HCT116 (cell line): ENCODE results near the gene BARX1. TPM values are rescaled to one million over a fixed set of nuclear protein-coding genes. Genes with fewer than 3 reads are reported as not detected.

ENCODE experiments used
- ATAC-seq: fragments of 200-7000 bp; cut with Tn5 transposase; 2 replicates; pipeline ENCODE4 v1.9.1; 2020; ENCODE audit warnings: mild to moderate bottlenecking, moderate library complexity
- BruUV-seq: library from RNA; stranded (reverse); fragments of 400-500 nt; replicated peaks from 2 replicates; lab custom pipeline; 2021; lab: Mats Ljungman, UMichigan
- CTCF ChIA-PET: fragments of 300-600 bp; sonication (Branson Sonifier 250); formaldehyde crosslinking; loops from one replicate; lab custom pipeline; 2021; ENCODE audit warnings: antibody characterized with exemption; lab: Charles Lee
- POLR2A ChIA-PET: fragments of 300-600, 350-600 bp; sonication (Branson Sonifier 250); formaldehyde crosslinking; loops from one replicate; lab custom pipeline; 2021; ENCODE audit warnings: antibody characterized with exemption; lab: Charles Lee
- RAD21 ChIA-PET, 2 experiments: fragments of 300-600 bp; sonication (Branson Sonifier 250); formaldehyde crosslinking; loops; one replicate each; lab custom pipeline; 2023; ENCODE audit warnings: low total read pairs in 2 of 2; ENCODE audit not compliant: uncharacterized antibody in 2 of 2, unreplicated experiment in 2 of 2, low non-redundant PET in 1 of 2; lab: Charles Lee
- DNase-seq: peaks from one replicate; pipeline ENCODE4 v3.0.0-alpha.2; 2010; ENCODE audit warnings: low read depth, low spot score
- H2AFZ ChIP-seq: fragments of 200-600 bp; shearing (Covaris generic), sonication (generic); 2 replicates; pipeline ENCODE4 v1.6.1; 2017; ENCODE audit warnings: low read depth, mixed run types, mixed read lengths, antibody characterized with exemption, low read length; ENCODE audit not compliant: poor library complexity, severe bottlenecking
- H3K27ac ChIP-seq: 2 replicates; pipeline ENCODE4 v1.5.1; 2012; ENCODE audit warnings: low read depth, low read length
- H3K27me3 ChIP-seq: fragments of 200-600 bp; sonication (generic); 2 replicates; pipeline ENCODE4 v1.6.1; 2016; ENCODE audit warnings: mixed run types, low read length, mixed read lengths; ENCODE audit not compliant: insufficient read depth
- H3K36me3 ChIP-seq, 2 experiments: fragments of 200-500 bp in 1 of 2; fragments of 200-600 bp in 1 of 2; sonication (Bioruptor generic) in 1 of 2; sonication (generic) in 1 of 2; 2 replicates each; pipeline versions ENCODE4 v1.5.1 to v1.6.1; 2014 to 2016; ENCODE audit warnings: low read length in 2 of 2, inconsistent platforms in 1 of 2, mixed read lengths in 1 of 2, mixed run types in 1 of 2; ENCODE audit not compliant: insufficient read depth in 2 of 2, control insufficient read depth in 1 of 2
- H3K4me1 ChIP-seq, 2 experiments: fragments of 200-600 bp in 1 of 2; sonication (generic) in 1 of 2; 2 replicates each; pipeline versions ENCODE4 v1.5.1 to v1.6.1; 2012 to 2017; ENCODE audit warnings: low read length in 2 of 2, inconsistent platforms in 1 of 2, mild to moderate bottlenecking in 1 of 2, mixed read lengths in 1 of 2, mixed run types in 1 of 2, moderate library complexity in 1 of 2; ENCODE audit not compliant: insufficient read depth in 2 of 2, control insufficient read depth in 1 of 2
- H3K4me2 ChIP-seq: fragments of 200-600 bp; sonication (generic); 2 replicates; pipeline ENCODE4 v1.6.1; 2017; ENCODE audit warnings: mixed run types, low read length, mixed read lengths
- H3K4me3 ChIP-seq, 2 experiments: fragments of 200-600 bp in 1 of 2; sonication (generic) in 1 of 2; replicated peaks in 1 of 2; 2 replicates each; pipeline ENCODE4 v1.5.1; 2011 to 2016; ENCODE audit warnings: low read length in 2 of 2, control low read depth in 1 of 2, low read depth in 1 of 2, mild to moderate bottlenecking in 1 of 2, mixed read lengths in 1 of 2, mixed run types in 1 of 2
- H3K79me2 ChIP-seq: fragments of 200-600 bp; sonication (generic); 2 replicates; pipeline ENCODE4 v1.6.1; 2017; ENCODE audit warnings: mild to moderate bottlenecking, mixed run types, low read length, moderate library complexity, mixed read lengths; ENCODE audit not compliant: insufficient read depth
- H3K9ac ChIP-seq: fragments of 200-600 bp; sonication (generic); 2 replicates; pipeline ENCODE4 v1.6.1; 2016; ENCODE audit warnings: low read length, mixed read lengths
- H3K9me2 ChIP-seq: fragments of 200-600 bp; sonication (generic), shearing (Covaris generic); 2 replicates; pipeline ENCODE4 v1.6.1; 2017; ENCODE audit warnings: mixed run types, mild to moderate bottlenecking, moderate library complexity; ENCODE audit not compliant: insufficient read depth
- H3K9me3 ChIP-seq, 2 experiments: fragments of 200-500 bp in 1 of 2; fragments of 200-600 bp in 1 of 2; sonication (Bioruptor generic) in 1 of 2; sonication (generic) in 1 of 2; 2 replicates each; pipeline ENCODE4 v1.6.1; 2014 to 2017; ENCODE audit warnings: low read length in 2 of 2, mixed read lengths in 2 of 2, inconsistent platforms in 1 of 2, low read depth in 1 of 2, mild to moderate bottlenecking in 1 of 2, mixed run types in 1 of 2, moderate library complexity in 1 of 2; ENCODE audit not compliant: control insufficient read depth in 1 of 2, insufficient read depth in 1 of 2
- H4K20me1 ChIP-seq: fragments of 200-600 bp; sonication (generic), shearing (Covaris generic); 2 replicates; pipeline ENCODE4 v1.6.1; 2017; ENCODE audit warnings: mixed run types, mild to moderate bottlenecking, moderate library complexity; ENCODE audit not compliant: insufficient read depth
- CBX3 ChIP-seq: IDR thresholded peaks from 2 replicates; pipeline ENCODE4 v1.6.1; 2012; ENCODE audit warnings: low read depth
- CEBPB ChIP-seq: IDR thresholded peaks from 2 replicates; pipeline ENCODE4 v1.6.1; 2012; ENCODE audit warnings: low read depth
- EZH2 ChIP-seq: fragments of 200-600 bp; sonication (generic); IDR thresholded peaks from 2 replicates; pipeline ENCODE4 v1.6.1; 2017; ENCODE audit warnings: antibody characterized with exemption, mixed run types
- FOSL1 ChIP-seq: IDR thresholded peaks from 2 replicates; pipeline ENCODE4 v1.6.1; 2012; ENCODE audit warnings: low read depth
- POLR2A ChIP-seq: IDR thresholded peaks from 2 replicates; pipeline ENCODE4 v1.7.0; 2011; ENCODE audit warnings: borderline replicate concordance; ENCODE audit not compliant: insufficient read depth, insufficient read length; ENCODE audit errors: extremely low read depth
- POLR2AphosphoS5 ChIP-seq: IDR thresholded peaks from 2 replicates; pipeline ENCODE4 v1.6.1; 2011; ENCODE audit warnings: mild to moderate bottlenecking, low read depth, low read length, moderate library complexity
- RAD21 ChIP-seq: IDR thresholded peaks from 2 replicates; pipeline ENCODE4 v1.6.1; 2012; ENCODE audit warnings: low read depth, mild to moderate bottlenecking
- YY1 ChIP-seq: IDR thresholded peaks from 2 replicates; pipeline ENCODE4 v1.6.1; 2011; ENCODE audit warnings: low read length, low read depth, moderate library complexity, mild to moderate bottlenecking; ENCODE audit not compliant: insufficient replicate concordance; ENCODE audit errors: extremely low read depth
- ZFX ChIP-seq: fragments of 450-650 bp; IDR thresholded peaks from 2 replicates; pipeline ENCODE4 v1.6.1; 2017
- intact Hi-C: fragments of 100-400 bp; cut with micrococcal nuclease; formaldehyde crosslinking; loops from 2 replicates; pipeline ENCODE4 v1.10.0; 2022
- total RNA-seq: library from RNA; stranded (reverse); gene quantifications from one replicate; pipeline ENCODE4 v1.2.1, GENCODE V29; 2021; ENCODE audit not compliant: unreplicated experiment
- TF ChIP-seq, protein P1 (sequence below): IDR thresholded peaks from 2 replicates; pipeline ENCODE4 v1.6.1; 2012
- TF ChIP-seq, protein P2 (sequence below): IDR thresholded peaks from 2 replicates; pipeline ENCODE4 v1.6.1; 2012

BARX1 gene
- total RNA-seq, 1 experiment from 2014 or later = not detected

- H3K79me2 ChIP-seq = no peaks in the 10 kb centered on the region
- H3K9me3 ChIP-seq = no peaks in the 10 kb centered on the region
- DNase-seq (no peak), ATAC-seq (no peak)
- H3K4me2 ChIP-seq = no peak overlapping the region
- H2AFZ ChIP-seq = no peak overlapping the region
- no peak overlapping the region for H3K9ac ChIP-seq
- BruUV-seq = no TSS peak
- ChIA-PET RAD21 (no interaction called here), POLR2A (interaction anchor here (0.6 kb wide), 1 partner anchor 61 kb away, joined by 4 read pairs; no protein-coding TSS in a partner anchor), CTCF (no interaction called here)
- H3K9me2 ChIP-seq = no peaks in the 10 kb centered on the region
- no peaks in the 10 kb centered on the region for H3K36me3 ChIP-seq
- H4K20me1 ChIP-seq = no peaks in the 10 kb centered on the region
- no peak overlapping the region for H3K4me3 ChIP-seq
- H3K4me1 ChIP-seq = peaks cover 0 to 11% of the 10 kb centered on the region in 2 experiments; a peak in 3 of 4 replicates
- intact Hi-C loops = no loop called here
- H3K27ac ChIP-seq = no peak overlapping the region
- no peak for TF ChIP-seq RAD21
- TF ChIP-seq, protein P1, sequence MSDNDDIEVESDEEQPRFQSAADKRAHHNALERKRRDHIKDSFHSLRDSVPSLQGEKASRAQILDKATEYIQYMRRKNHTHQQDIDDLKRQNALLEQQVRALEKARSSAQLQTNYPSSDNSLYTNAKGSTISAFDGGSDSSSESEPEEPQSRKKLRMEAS = no peak
- TF ChIP-seq CBX3 = no peak
- no peak for TF ChIP-seq EZH2
- no peak for TF ChIP-seq CEBPB
- TF ChIP-seq POLR2AphosphoS5 = no peak
- TF ChIP-seq YY1 = no peak
- TF ChIP-seq, protein P2, sequence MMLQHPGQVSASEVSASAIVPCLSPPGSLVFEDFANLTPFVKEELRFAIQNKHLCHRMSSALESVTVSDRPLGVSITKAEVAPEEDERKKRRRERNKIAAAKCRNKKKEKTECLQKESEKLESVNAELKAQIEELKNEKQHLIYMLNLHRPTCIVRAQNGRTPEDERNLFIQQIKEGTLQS = no peak
- no peak for TF ChIP-seq ZFX
- TF ChIP-seq FOSL1 = no peak
- no peak for TF ChIP-seq POLR2A
- H3K27me3 ChIP-seq = no peaks in the 10 kb centered on the region
Observed at GRCh38 chr9:93950619-93951601, 4.2 kb downstream of the BARX1 start.
